A549 (cell line): ENCODE results near the gene OPN5. TPM values are rescaled to one million over a fixed set of nuclear protein-coding genes. Genes with fewer than 3 reads are reported as not detected.

Experiments used
- ATAC-seq, 2 experiments: fragments of 200-7000 bp in 1 of 2; fragments of >200 bp in 1 of 2; cut with Nextera tagmentation in 1 of 2; cut with Tn5 transposase in 1 of 2; 3 replicates each; pipeline versions ENCODE4 v1.8.0 to v1.9.1; 2018 to 2020; ENCODE audit warnings: mild to moderate bottlenecking in 1 of 2, moderate library complexity in 1 of 2
- CTCF ChIA-PET: fragments of 300-600 bp; sonication (Branson Sonifier 250); formaldehyde crosslinking; extraction: SDS; loops from one replicate; lab custom pipeline; 2021; ENCODE audit warnings: antibody characterized with exemption, inconsistent platforms; lab: Yijun Ruan, JAX
- POLR2A ChIA-PET: fragments of 350-600 bp; formaldehyde crosslinking; extraction: SDS; loops from one replicate; lab custom pipeline; 2021; ENCODE audit warnings: antibody characterized with exemption, inconsistent platforms; lab: Yijun Ruan, JAX
- DNase-seq, 2 experiments: peaks; one replicate each; pipeline versions ENCODE4 v3.0.0 to v3.0.0-alpha.2; 2011 to 2016; ENCODE audit warnings: low read depth in 1 of 2, low spot score in 1 of 2
- FAIRE-seq: peaks from 2 replicates; lab custom pipeline; 2011; peaks lifted over from hg19 to GRCh38; lab: Jason Lieb, UNC
- H3K27ac ChIP-seq, 2 experiments: fragments of >200 bp; sonication (Bioruptor Twin); formaldehyde crosslinking; 3 replicates each; pipeline ENCODE4 v1.5.1; 2016 to 2017
- H3K4me1 ChIP-seq: fragments of >200 bp; sonication (Bioruptor Twin); formaldehyde crosslinking; 3 replicates; pipeline ENCODE4 v1.6.1; 2016
- H3K4me2 ChIP-seq: fragments of >200 bp; sonication (Bioruptor Twin); formaldehyde crosslinking; 3 replicates; pipeline ENCODE4 v1.6.1; 2016
- H3K4me3 ChIP-seq: fragments of >200 bp; sonication (Bioruptor Twin); formaldehyde crosslinking; 3 replicates; pipeline ENCODE4 v1.5.1; 2016
- H3K9me3 ChIP-seq: fragments of >200 bp; sonication (Bioruptor Twin); formaldehyde crosslinking; 3 replicates; pipeline ENCODE4 v1.6.1; 2016
- CEBPB ChIP-seq, 2 experiments: fragments of >200 bp in 1 of 2; sonication (Bioruptor Twin) in 1 of 2; formaldehyde crosslinking in 1 of 2; IDR thresholded peaks; 2 replicates each; pipeline ENCODE4 v1.6.1; 2012 to 2016
- EP300 ChIP-seq, 2 experiments: fragments of >200 bp; sonication (Bioruptor Twin); formaldehyde crosslinking; IDR thresholded peaks; 2 replicates in 1 of 2; 3 replicates in 1 of 2; pipeline ENCODE4 v1.6.1; 2016 to 2017
- FOSB ChIP-seq: fragments of 250-450 bp; sonication (Bioruptor Pico); IDR thresholded peaks from 2 replicates; pipeline ENCODE4 v1.5.0; 2020; ENCODE audit warnings: mild to moderate bottlenecking, moderate library complexity
- KDM1A ChIP-seq: fragments of 200-600 bp; sonication (generic); IDR thresholded peaks from 2 replicates; pipeline ENCODE4 v1.6.1; 2016; ENCODE audit warnings: low read depth, mild to moderate bottlenecking
- KDM5A ChIP-seq: fragments of 200-600 bp; sonication (generic); IDR thresholded peaks from 2 replicates; pipeline ENCODE4 v1.6.1; 2016; ENCODE audit warnings: antibody characterized with exemption, mild to moderate bottlenecking
- MAFK ChIP-seq: fragments of 450-650 bp; IDR thresholded peaks from 2 replicates; pipeline ENCODE4 v1.6.1; 2014; ENCODE audit not compliant: partially characterized antibody
- RCOR1 ChIP-seq: fragments of 150-350 bp; IDR thresholded peaks from 2 replicates; pipeline ENCODE4 v1.6.1; 2014; ENCODE audit warnings: antibody characterized with exemption, low read length, low read depth
- SMC3 ChIP-seq: fragments of >200 bp; sonication (Bioruptor Twin); formaldehyde crosslinking; IDR thresholded peaks from 3 replicates; pipeline ENCODE4 v1.6.1; 2018; ENCODE audit warnings: inconsistent platforms
- ZSCAN20 ChIP-seq: fragments of 250-450 bp; sonication (Bioruptor Pico); IDR thresholded peaks from 2 replicates; pipeline ENCODE4 v1.8.0; 2022; ENCODE audit warnings: mild to moderate bottlenecking, moderate library complexity
- WGBS: methylation state at CpG from one replicate; pipeline ENCODE4 v1.1.6; 2017; ENCODE audit errors: missing lambda C conversion rate; 5-methylcytosine and 5-hydroxymethylcytosine counted together
- polyA plus RNA-seq, 4 experiments: library from polyadenylated mRNA; depleted of rRNA in 3 of 4; stranded (reverse); fragments of >200 nt; fragmentation: RNase III in 1 of 4; extraction: RNeasy Plus Mini Kit Qiagen cat#74134 plus additional on column Dnase treatment in 1 of 4; gene quantifications; 2 replicates in 3 of 4; 3 replicates in 1 of 4; pipeline ENCODE4 v1.2.3, GENCODE V29; 2011 to 2017
- small RNA-seq, 6 experiments: library from RNA; depleted of rRNA; stranded (forward); fragments of <200 nt; gene quantifications; one replicate each; pipeline ENCODE3, GENCODE V24; 2012
- TF ChIP-seq, protein P1 (sequence below): fragments of >200 bp; sonication (Bioruptor Twin); formaldehyde crosslinking; IDR thresholded peaks from 3 replicates; pipeline ENCODE4 v1.6.1; 2016
- TF ChIP-seq, protein P2 (sequence below): fragments of >200 bp; sonication (Bioruptor Twin); formaldehyde crosslinking; IDR thresholded peaks from 3 replicates; pipeline ENCODE4 v1.5.1; 2016
- TF ChIP-seq, protein P3 (sequence below): IDR thresholded peaks from 2 replicates; pipeline ENCODE4 v1.6.1; 2012
- TF ChIP-seq, protein P4 (sequence below): fragments of 450-650 bp; IDR thresholded peaks from 2 replicates; pipeline ENCODE4 v1.6.1; 2014; ENCODE audit warnings: antibody characterized with exemption
- TF ChIP-seq, protein P5 (sequence below): IDR thresholded peaks from 2 replicates; pipeline ENCODE4 v1.6.1; 2012

OPN5 gene
- polyA plus RNA-seq, 2 of the 4 experiments (the other 2 are of a cell fraction) = not detected

DNA sequence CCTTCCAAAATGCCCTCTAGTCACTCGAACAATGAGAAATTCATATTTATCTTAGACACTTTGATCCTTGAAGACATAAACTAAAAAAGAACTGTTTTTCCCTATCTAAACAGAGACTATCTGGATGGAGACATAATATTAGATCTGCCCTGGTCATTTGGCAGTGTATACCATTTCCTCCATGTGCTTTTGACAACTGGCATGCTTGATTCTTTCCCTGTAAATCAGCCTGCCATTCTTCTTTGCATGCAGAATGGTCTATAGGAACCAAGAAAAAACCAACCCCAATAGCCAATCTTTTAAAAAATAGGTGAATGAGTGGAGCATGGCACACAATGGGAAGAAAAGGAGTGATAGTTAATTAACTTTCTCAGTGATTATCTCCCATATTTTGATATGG is 93.8 kb downstream of the OPN5 start:
- no peaks in the 10 kb centered on the region for H3K9me3 ChIP-seq
- no peak for ATAC-seq
- no peak for FAIRE-seq
- no peak overlapping the region for H3K4me3 ChIP-seq
- DNase-seq = no peak
- no peak overlapping the region for H3K27ac ChIP-seq
- TF ChIP-seq FOSB (CRISPR knock-in tag) = no peak
- no peak for TF ChIP-seq KDM1A
- TF ChIP-seq SMC3 = no peak
- no peak for TF ChIP-seq RCOR1
- no peak for TF ChIP-seq KDM5A
- TF ChIP-seq, protein P1, sequence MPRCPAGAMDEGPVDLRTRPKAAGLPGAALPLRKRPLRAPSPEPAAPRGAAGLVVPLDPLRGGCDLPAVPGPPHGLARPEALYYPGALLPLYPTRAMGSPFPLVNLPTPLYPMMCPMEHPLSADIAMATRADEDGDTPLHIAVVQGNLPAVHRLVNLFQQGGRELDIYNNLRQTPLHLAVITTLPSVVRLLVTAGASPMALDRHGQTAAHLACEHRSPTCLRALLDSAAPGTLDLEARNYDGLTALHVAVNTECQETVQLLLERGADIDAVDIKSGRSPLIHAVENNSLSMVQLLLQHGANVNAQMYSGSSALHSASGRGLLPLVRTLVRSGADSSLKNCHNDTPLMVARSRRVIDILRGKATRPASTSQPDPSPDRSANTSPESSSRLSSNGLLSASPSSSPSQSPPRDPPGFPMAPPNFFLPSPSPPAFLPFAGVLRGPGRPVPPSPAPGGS = no peak
- TF ChIP-seq CEBPB (IDR thresholded peaks at IDR 0.05) = no peak
- TF ChIP-seq, protein P2, sequence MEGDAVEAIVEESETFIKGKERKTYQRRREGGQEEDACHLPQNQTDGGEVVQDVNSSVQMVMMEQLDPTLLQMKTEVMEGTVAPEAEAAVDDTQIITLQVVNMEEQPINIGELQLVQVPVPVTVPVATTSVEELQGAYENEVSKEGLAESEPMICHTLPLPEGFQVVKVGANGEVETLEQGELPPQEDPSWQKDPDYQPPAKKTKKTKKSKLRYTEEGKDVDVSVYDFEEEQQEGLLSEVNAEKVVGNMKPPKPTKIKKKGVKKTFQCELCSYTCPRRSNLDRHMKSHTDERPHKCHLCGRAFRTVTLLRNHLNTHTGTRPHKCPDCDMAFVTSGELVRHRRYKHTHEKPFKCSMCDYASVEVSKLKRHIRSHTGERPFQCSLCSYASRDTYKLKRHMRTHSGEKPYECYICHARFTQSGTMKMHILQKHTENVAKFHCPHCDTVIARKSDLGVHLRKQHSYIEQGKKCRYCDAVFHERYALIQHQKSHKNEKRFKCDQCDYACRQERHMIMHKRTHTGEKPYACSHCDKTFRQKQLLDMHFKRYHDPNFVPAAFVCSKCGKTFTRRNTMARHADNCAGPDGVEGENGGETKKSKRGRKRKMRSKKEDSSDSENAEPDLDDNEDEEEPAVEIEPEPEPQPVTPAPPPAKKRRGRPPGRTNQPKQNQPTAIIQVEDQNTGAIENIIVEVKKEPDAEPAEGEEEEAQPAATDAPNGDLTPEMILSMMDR = no peak
- no peak for TF ChIP-seq ZSCAN20 (CRISPR knock-in tag)
- TF ChIP-seq, protein P3, sequence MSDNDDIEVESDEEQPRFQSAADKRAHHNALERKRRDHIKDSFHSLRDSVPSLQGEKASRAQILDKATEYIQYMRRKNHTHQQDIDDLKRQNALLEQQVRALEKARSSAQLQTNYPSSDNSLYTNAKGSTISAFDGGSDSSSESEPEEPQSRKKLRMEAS = no peak
- TF ChIP-seq, protein P4, sequence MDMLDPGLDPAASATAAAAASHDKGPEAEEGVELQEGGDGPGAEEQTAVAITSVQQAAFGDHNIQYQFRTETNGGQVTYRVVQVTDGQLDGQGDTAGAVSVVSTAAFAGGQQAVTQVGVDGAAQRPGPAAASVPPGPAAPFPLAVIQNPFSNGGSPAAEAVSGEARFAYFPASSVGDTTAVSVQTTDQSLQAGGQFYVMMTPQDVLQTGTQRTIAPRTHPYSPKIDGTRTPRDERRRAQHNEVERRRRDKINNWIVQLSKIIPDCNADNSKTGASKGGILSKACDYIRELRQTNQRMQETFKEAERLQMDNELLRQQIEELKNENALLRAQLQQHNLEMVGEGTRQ = no peak
- TF ChIP-seq EP300 (IDR thresholded peaks at IDR 0.05) = no peak
- TF ChIP-seq, protein P5, sequence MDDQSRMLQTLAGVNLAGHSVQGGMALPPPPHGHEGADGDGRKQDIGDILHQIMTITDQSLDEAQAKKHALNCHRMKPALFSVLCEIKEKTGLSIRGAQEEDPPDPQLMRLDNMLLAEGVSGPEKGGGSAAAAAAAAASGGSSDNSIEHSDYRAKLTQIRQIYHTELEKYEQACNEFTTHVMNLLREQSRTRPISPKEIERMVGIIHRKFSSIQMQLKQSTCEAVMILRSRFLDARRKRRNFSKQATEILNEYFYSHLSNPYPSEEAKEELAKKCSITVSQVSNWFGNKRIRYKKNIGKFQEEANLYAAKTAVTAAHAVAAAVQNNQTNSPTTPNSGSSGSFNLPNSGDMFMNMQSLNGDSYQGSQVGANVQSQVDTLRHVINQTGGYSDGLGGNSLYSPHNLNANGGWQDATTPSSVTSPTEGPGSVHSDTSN = no peak
- TF ChIP-seq MAFK = no peak
- ChIA-PET POLR2A (no interaction called here), CTCF (no interaction called here)
- H3K4me2 ChIP-seq = no peak overlapping the region
- H3K4me1 ChIP-seq = no peaks in the 10 kb centered on the region
- WGBS = 7% methylated on average over 1 of the region's 1 CpG

Small RNA genes lying within 50 kb of the gene (small RNA-seq; reads per million reads assigned to genes)
- 0 reads per million in 6 experiments for gene RNU1-105P

Other genes with a start within 250 kb of the OPN5 start
- 9.2 and 11.1 TPM in 2 replicates for gene ADGRF4, start 83.5 kb upstream of the OPN5 start, polyA plus RNA-seq (2011; rRNA removed)
- 4.4 to 6.4 TPM (median 5.8 TPM) in 3 replicates for gene ADGRF4, start 83.5 kb upstream of the OPN5 start, polyA plus RNA-seq (2017; fragmentation: RNase III; extraction: RNeasy Plus Mini Kit Qiagen cat#74134 plus additional on column Dnase treatment)